ENCODE data around the gene CMC2. TPM values are rescaled to one million over a fixed set of nuclear protein-coding genes. Genes with fewer than 3 reads are reported as not detected.

The CMC2 gene
- total RNA-seq, 5 donors from 2014 or later (not counting 1 experiment from before 2014, with no cell fraction given): 29.9 to 56.1 (median 38.1) TPM

DNA sequence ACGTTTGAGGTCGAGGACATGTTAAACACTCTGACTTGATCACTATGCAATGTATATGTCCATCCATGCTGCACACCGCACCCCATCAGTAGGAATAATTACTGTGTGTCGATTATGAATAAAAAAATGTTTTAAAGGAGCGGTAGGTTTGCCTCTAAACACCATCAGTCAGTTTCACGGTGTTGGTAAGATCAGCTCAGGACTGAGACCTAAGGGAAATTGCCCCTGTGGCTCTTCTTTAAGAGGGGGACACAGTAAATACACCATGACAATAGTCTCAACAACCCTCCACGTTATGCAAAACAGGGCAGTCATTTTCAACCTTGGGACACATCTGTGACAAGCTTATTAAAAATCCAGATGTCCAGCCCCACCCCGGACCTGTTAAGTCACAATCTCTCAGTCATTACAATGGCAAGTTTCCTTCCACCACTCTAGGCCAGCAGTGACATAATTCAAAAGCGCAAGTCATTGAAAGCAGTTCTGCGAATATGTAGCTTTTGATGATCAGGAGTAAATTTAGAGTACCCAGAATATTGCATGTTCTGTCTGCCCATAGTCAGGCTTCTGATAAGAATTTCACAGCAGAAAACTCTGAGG, 30.2 kb upstream of the CMC2 start:
- ChIA-PET CTCF (interaction anchor here (1.3 to 3.3 kb wide), 4 partner anchors 30 to 40 kb away, joined by 5 to 35 read pairs (median 18); partner anchors contain the start of genes C16orf46 (in 1 of the 2), CENPN (in 1 of the 2) and CMC2 (in 1 of the 2)), POLR2A (interaction anchor here in 1 of 2 donors (0.6 to 0.8 kb wide), 2 partner anchors 31 to 40 kb away, joined by 4 to 6 read pairs; partner anchors contain the start of gene C16orf46)
- peak overlapping the region; percentile 44 to 56 for H3K4me3 ChIP-seq (ENCODE audit: control insufficient read depth in 1 of 2, extremely low read depth in 1 of 2, low read length in 1 of 2)
- H3K4me1 ChIP-seq (ENCODE audit: control insufficient read depth in 1 of 2, extremely low read depth in 1 of 2, insufficient read depth in 2 of 2, low read length in 2 of 2): peaks cover 5 to 31% of the 10 kb centered on the region in 2 experiments
- no peak for ATAC-seq (replicated peaks in 1 of 4)
- no peaks in the 10 kb centered on the region for H3K9me3 Mint-ChIP-seq
- H3K27ac Mint-ChIP-seq: peak overlapping the region; percentile 8 to 55
- no peaks in the 10 kb centered on the region for H3K27me3 ChIP-seq (replicated peaks in 1 of 2; ENCODE audit: control insufficient read depth in 2 of 2, extremely low read depth in 1 of 2, insufficient read depth in 2 of 2, low read length in 1 of 2)
- peaks cover 29 to 45% (median 32%) of the 10 kb centered on the region in 3 donors for H3K4me1 Mint-ChIP-seq
- H3K9me3 ChIP-seq: no peaks in the 10 kb centered on the region
- no peak overlapping the region for H3K27ac ChIP-seq (ENCODE audit: low read length)
- peaks cover 14% of the 10 kb centered on the region for H3K36me3 Mint-ChIP-seq
- peaks cover 0 to 13% of the 10 kb centered on the region in 2 donors for H3K36me3 ChIP-seq (ENCODE audit: control insufficient read depth in 2 of 2, extremely low read depth in 1 of 2, insufficient read depth in 1 of 2, low read length in 1 of 2)
- H3K4me3 Mint-ChIP-seq: peak overlapping the region; percentile 82 to 83 (median 83)
- peak in 1 of 35 experiments; percentile 6 for DNase-seq
- WGBS (ENCODE audit: insufficient coverage): 47% methylated on average over 5 of the region's 10 CpGs
- H3K27me3 Mint-ChIP-seq: no peaks in the 10 kb centered on the region

DNA sequence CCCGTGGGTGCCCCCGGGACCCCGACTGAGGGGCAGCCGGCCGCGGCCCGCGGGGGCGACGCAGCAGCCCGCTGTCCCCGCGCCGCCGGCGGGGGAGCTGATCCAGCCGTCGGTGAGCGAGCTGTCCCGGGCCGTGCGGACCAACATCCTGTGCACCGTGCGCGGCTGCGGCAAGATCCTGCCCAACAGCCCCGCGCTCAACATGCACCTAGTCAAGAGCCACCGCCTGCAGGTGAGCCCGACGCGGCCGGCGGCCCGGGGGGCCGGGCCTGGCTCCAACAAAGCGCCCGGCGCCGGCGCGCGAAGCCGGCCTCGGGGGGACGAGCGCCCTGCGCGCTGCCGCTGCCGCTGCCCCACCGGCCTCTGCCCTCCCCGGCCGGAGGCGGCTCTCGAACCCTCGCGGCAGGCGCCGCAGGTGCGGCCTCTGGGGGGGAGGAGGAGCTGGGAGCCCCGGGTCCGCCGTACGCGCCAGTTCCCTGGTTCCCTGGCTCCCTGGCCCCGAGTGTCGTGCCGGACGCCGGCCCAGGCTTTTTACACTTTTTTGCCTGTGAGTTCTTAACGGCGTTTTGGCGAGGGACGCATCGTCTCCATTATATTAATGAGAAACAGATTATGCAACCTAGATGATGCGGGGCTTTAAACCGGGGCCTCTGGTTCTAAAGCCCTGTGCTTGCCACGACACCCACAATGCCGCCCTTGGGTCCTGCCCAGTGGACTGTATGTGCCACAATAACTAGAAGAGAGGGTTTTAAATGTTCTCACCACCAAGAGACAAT, 29.5 kb upstream of the CMC2 start:
- peak overlapping the region; percentile 82 to 83 (median 83) for H3K4me3 Mint-ChIP-seq
- peaks cover 5 to 31% of the 10 kb centered on the region in 2 experiments for H3K4me1 ChIP-seq (ENCODE audit: control insufficient read depth in 1 of 2, extremely low read depth in 1 of 2, insufficient read depth in 2 of 2, low read length in 2 of 2)
- no peaks in the 10 kb centered on the region for H3K27me3 Mint-ChIP-seq
- H3K9me3 Mint-ChIP-seq: no peaks in the 10 kb centered on the region
- no peaks in the 10 kb centered on the region for H3K27me3 ChIP-seq (replicated peaks in 1 of 2; ENCODE audit: control insufficient read depth in 2 of 2, extremely low read depth in 1 of 2, insufficient read depth in 2 of 2, low read length in 1 of 2)
- peak overlapping the region; percentile 8 to 55 for H3K27ac Mint-ChIP-seq
- peak overlapping the region; percentile 44 to 56 for H3K4me3 ChIP-seq (ENCODE audit: control insufficient read depth in 1 of 2, extremely low read depth in 1 of 2, low read length in 1 of 2)
- peak in 24 of 35 experiments; percentile 2 to 65 (median 23) for DNase-seq
- peaks cover 0 to 6% of the 10 kb centered on the region in 2 donors for H3K36me3 ChIP-seq (ENCODE audit: control insufficient read depth in 2 of 2, extremely low read depth in 1 of 2, insufficient read depth in 1 of 2, low read length in 1 of 2)
- H3K9me3 ChIP-seq: no peaks in the 10 kb centered on the region
- no peak overlapping the region for H3K27ac ChIP-seq (ENCODE audit: low read length)
- ChIA-PET CTCF (interaction anchor here (0.5 to 3.3 kb wide), 17 partner anchors 19 to 65 kb away, joined by 3 to 35 read pairs (median 4); partner anchors contain the start of genes C16orf46 (in 2 of the 2), CENPN (in 1 of the 2) and CMC2 (in 1 of the 2)), POLR2A (interaction anchor here in 1 of 2 donors (0.6 kb wide), 3 partner anchors 19 to 1133 kb away, joined by 3 to 6 read pairs (median 4); no protein-coding TSS in a partner anchor)
- peaks cover 8% of the 10 kb centered on the region for H3K36me3 Mint-ChIP-seq
- peak; percentile 62 to 73 (median 68) for ATAC-seq (replicated peaks in 1 of 4)
- H3K4me1 Mint-ChIP-seq: peaks cover 29 to 45% (median 32%) of the 10 kb centered on the region in 3 donors
- WGBS (ENCODE audit: insufficient coverage): under 1% methylated on average over 64 of the region's 80 CpGs

GRCh38 chr16:81035398-81035974, 28.8 kb upstream of the CMC2 start, which contains the start of gene ATMIN:
ATMIN (plus strand) TSS chr16:81035842; CDS start chr16:81035871, 29 bp downstream.
- Histone ChIP-seq H3K27ac (ENCODE audit: low read length) (no peak within 1 kb of the TSS), H3K27me3 (replicated peaks in 1 of 2; ENCODE audit: control insufficient read depth in 2 of 2, extremely low read depth in 1 of 2, insufficient read depth in 2 of 2, low read length in 1 of 2) (no peaks in the 10 kb centered on the region), H3K4me1 (ENCODE audit: control insufficient read depth in 1 of 2, extremely low read depth in 1 of 2, insufficient read depth in 2 of 2, low read length in 2 of 2) (peaks cover 5 to 31% of the 10 kb centered on the region in 2 experiments), H3K9me3 (no peaks in the 10 kb centered on the region), H3K4me3 (ENCODE audit: control insufficient read depth in 1 of 2, extremely low read depth in 1 of 2, low read length in 1 of 2) (peak within 1 kb of the TSS; percentile 44 to 56), H3K36me3 (ENCODE audit: control insufficient read depth in 2 of 2, extremely low read depth in 1 of 2, insufficient read depth in 1 of 2, low read length in 1 of 2) (peaks cover 0 to under 1% of the 10 kb centered on the region in 2 donors)
- CTCF ChIA-PET: interaction anchor here (0.6 to 3.3 kb wide), 18 partner anchors 17 to 66 kb away, joined by 3 to 35 read pairs (median 4); partner anchors contain the start of genes C16orf46 (in 2 of the 2), CENPN (in 1 of the 2) and CMC2 (in 1 of the 2)
- POLR2A ChIA-PET: interaction anchor here in 1 of 2 donors (0.6 kb wide), 1 partner anchor 18 kb away, joined by 4 read pairs; no protein-coding TSS in a partner anchor
- H3K9me3 Mint-ChIP-seq: no peaks in the 10 kb centered on the region
- peak within 1 kb of the TSS; percentile 82 to 83 (median 83) for H3K4me3 Mint-ChIP-seq
- DNase-seq (peak; percentile 76 to 95 (median 86)), ATAC-seq (replicated peaks in 1 of 4) (peak; percentile 94 to 97 (median 96))
- peak within 1 kb of the TSS; percentile 8 to 69 for H3K27ac Mint-ChIP-seq
- no peaks in the 10 kb centered on the region for H3K27me3 Mint-ChIP-seq
- peaks cover 8% of the 10 kb centered on the region for H3K36me3 Mint-ChIP-seq
- peaks cover 24 to 42% (median 32%) of the 10 kb centered on the region in 3 donors for H3K4me1 Mint-ChIP-seq
- 2% methylated on average over 47 of the region's 54 CpGs for WGBS (ENCODE audit: insufficient coverage)

- no peaks in the 10 kb centered on the region for H3K9me3 Mint-ChIP-seq
- H3K4me1 Mint-ChIP-seq: peaks cover 0 to 2% (median 0%) of the 10 kb centered on the region in 3 donors
- Histone ChIP-seq H3K27me3 (replicated peaks in 1 of 2; ENCODE audit: control insufficient read depth in 2 of 2, extremely low read depth in 1 of 2, insufficient read depth in 2 of 2, low read length in 1 of 2) (no peaks in the 10 kb centered on the region), H3K4me1 (ENCODE audit: control insufficient read depth in 1 of 2, extremely low read depth in 1 of 2, insufficient read depth in 2 of 2, low read length in 2 of 2) (no peaks in the 10 kb centered on the region), H3K9me3 (no peaks in the 10 kb centered on the region), H3K4me3 (ENCODE audit: control insufficient read depth in 1 of 2, extremely low read depth in 1 of 2, low read length in 1 of 2) (no peak overlapping the region), H3K36me3 (ENCODE audit: control insufficient read depth in 2 of 2, extremely low read depth in 1 of 2, insufficient read depth in 1 of 2, low read length in 1 of 2) (no peaks in the 10 kb centered on the region), H3K27ac (ENCODE audit: low read length) (no peak overlapping the region)
- DNase-seq: no peak
- POLR2A ChIA-PET: no interaction called here
- H3K36me3 Mint-ChIP-seq: peaks cover 7% of the 10 kb centered on the region
- WGBS (ENCODE audit: insufficient coverage): no CpG with 5 or more reads among the region's 11 CpGs
- CTCF ChIA-PET: interaction anchor here (0.6 to 1.2 kb wide), 3 partner anchors 26 to 44 kb away, joined by 3 read pairs; no protein-coding TSS in a partner anchor
- no peaks in the 10 kb centered on the region for H3K27me3 Mint-ChIP-seq
- ATAC-seq (replicated peaks in 1 of 4): no peak
- H3K27ac Mint-ChIP-seq: no peak overlapping the region
- H3K4me3 Mint-ChIP-seq: no peak overlapping the region
Measured at GRCh38 chr16:81029930-81030604, 23.4 kb upstream of the CMC2 start.

- POLR2A ChIA-PET: no interaction called here
- no peaks in the 10 kb centered on the region for H3K27me3 ChIP-seq (replicated peaks in 1 of 2; ENCODE audit: control insufficient read depth in 2 of 2, extremely low read depth in 1 of 2, insufficient read depth in 2 of 2, low read length in 1 of 2)
- no peak for DNase-seq
- peaks cover 5% of the 10 kb centered on the region in 2 donors for H3K36me3 ChIP-seq (ENCODE audit: control insufficient read depth in 2 of 2, extremely low read depth in 1 of 2, insufficient read depth in 1 of 2, low read length in 1 of 2)
- Mint-ChIP-seq H3K4me1 (no peaks in the 10 kb centered on the region), H3K4me3 (no peak overlapping the region), H3K36me3 (peaks cover 14% of the 10 kb centered on the region), H3K27me3 (no peaks in the 10 kb centered on the region), H3K9me3 (no peaks in the 10 kb centered on the region), H3K27ac (no peak overlapping the region)
- no peak for ATAC-seq (replicated peaks in 1 of 4)
- no peak overlapping the region for H3K27ac ChIP-seq (ENCODE audit: low read length)
- no peaks in the 10 kb centered on the region for H3K4me1 ChIP-seq (ENCODE audit: control insufficient read depth in 1 of 2, extremely low read depth in 1 of 2, insufficient read depth in 2 of 2, low read length in 2 of 2)
- CTCF ChIA-PET: interaction anchor here (0.6 to 0.7 kb wide), 2 partner anchors 22 to 72 kb away, joined by 3 to 4 read pairs; no protein-coding TSS in a partner anchor
- H3K4me3 ChIP-seq (ENCODE audit: control insufficient read depth in 1 of 2, extremely low read depth in 1 of 2, low read length in 1 of 2): no peak overlapping the region
- H3K9me3 ChIP-seq: no peaks in the 10 kb centered on the region
- WGBS (ENCODE audit: insufficient coverage): no CpG with 5 or more reads among the region's 4 CpGs
Measured at GRCh38 chr16:81026429-81026828, 19.7 kb upstream of the CMC2 start.

All from T-cell (primary cell).